Inferior parietal cortex (tissue), 1 donor: ENCODE data around the gene TTC31.
"Not testable (repeated sequence)": the region's sequence is repeated elsewhere in the genome, so short reads cannot be mapped to it uniquely, and the experiment has no call there.

ENCODE experiments used
- DNase-seq: peaks from one replicate; pipeline ENCODE4 v3.0.0-alpha.2; 2016; ENCODE audit errors: extremely low spot score

TTC31 gene

DNA sequence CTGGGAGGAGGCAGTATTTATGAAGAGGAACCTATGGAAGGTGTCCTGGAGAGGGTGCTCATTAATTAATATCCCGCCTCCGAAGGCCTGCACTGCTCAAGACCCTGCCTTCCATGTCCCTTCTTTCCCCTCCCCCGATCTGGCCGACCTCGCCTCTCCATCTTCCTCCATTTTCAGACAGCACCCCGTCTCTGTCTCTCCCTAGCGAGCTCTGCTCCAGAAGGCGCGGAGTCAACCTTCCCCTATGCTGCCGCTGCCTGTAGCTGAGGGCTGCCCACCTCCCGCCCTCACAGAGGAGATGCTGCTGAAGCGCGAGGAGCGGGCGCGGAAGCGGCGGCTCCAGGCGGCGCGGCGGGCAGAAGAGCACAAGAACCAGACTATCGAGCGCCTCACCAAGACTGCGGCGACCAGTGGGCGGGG, 25.7 kb upstream of the TTC31 start:
- DNase-seq = no peak

DNA sequence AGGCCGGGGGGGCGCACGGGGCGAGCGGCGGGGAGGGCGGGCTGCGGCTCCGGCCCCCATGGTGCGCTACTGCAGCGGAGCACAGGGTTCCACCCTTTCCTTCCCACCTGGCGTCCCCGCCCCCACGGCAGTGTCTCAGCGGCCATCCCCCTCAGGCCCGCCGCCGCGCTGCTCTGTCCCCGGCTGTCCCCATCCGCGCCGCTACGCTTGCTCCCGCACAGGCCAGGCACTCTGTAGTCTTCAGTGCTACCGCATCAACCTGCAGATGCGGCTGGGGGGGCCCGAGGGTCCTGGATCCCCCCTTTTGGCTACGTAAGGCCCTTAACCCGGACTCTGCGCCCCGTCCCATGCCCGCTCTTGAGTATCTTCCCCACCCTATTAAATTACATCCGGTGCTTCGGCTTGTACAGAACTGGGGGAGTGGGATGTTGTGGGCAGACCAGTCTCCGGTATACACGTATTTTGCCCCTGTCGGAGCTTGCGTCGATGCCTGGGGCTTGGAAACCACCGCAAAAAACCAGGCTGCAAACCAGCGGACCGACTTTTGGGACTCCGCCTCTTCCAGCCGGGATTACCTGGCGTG, 25.2 kb upstream of the TTC31 start:
- DNase-seq = no peak

GRCh38 chr2:74458132-74458937, 24.5 kb upstream of the TTC31 start, which contains the start of gene WBP1:
Gene WBP1, plus strand, starts transcription at chr2:74458438. Its CDS starts 165 bp downstream, at chr2:74458603.
- peak; percentile 100 for DNase-seq

GRCh38 chr2:74458938-74459363, 23.9 kb upstream of the TTC31 start:
- DNase-seq = no peak

DNA sequence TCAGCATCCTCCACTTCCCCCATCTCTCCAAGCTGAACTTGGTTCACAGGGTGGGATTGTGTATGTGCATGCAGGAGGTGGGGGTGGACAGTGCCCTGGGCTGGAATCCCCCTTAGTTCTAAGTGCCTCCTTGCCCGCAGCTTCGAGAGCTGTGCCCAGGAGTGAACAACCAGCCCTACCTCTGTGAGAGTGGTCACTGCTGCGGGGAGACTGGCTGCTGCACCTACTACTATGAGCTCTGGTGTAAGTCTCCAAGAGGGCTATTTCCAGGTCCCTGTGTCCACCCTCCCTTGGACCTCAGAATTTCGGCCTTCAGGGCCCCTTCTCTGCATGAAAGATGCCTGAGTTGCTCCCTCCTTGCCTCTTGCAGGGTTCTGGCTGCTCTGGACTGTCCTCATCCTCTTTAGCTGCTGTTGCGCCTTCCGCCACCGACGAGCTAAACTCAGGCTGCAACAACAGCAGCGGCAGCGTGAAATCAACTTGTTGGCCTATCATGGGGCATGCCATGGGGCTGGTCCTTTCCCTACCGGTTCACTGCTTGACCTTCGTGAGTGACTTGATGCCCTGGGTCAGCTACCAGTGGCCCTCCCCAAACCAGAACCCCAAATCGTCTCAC, 23.3 kb upstream of the TTC31 start:
- not testable (repeated sequence) for DNase-seq

- not testable (repeated sequence) for DNase-seq
These were observed 22.7 kb upstream of the TTC31 start for GRCh38 chr2:74460187-74460586.

GRCh38 chr2:74461187-74462053, 21.5 kb upstream of the TTC31 start:
- DNase-seq = no peak

DNA sequence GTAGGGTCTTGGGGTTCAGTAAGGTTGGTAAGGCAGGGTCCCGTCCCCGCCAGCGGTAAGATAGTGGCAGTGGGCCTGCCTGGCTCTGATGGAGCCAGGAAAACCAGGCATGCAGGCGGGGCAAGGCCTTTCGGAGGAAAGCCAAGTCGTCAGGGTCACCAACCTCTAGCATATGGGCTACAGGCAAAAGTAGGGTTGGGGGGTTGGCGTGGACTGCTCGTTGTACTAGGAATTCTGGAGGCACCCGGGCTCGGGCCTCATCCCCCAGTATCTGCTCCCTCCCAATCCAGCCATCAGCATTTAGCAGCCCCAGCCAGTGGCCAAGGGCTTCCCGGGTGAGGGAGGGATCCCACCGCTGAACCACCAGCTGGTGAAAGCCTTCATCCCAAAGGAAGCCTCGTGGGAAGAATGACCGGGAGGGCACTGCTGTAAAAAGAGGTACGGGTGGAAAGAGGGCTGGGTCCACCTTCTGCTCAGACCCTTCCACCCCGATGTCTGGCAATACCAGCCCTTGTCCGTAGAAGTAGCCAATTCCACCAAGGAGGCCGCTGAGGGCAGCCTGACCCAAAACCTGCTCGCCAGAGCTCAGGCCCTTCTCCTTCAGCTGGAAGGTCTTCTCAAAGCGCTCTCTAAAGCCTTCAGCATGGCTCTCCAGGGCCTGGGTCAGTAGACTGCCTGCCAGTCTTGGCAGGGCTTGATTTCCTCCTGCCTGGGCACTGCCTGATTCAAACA, 20.7 kb upstream of the TTC31 start:
- DNase-seq = no peak

DNA sequence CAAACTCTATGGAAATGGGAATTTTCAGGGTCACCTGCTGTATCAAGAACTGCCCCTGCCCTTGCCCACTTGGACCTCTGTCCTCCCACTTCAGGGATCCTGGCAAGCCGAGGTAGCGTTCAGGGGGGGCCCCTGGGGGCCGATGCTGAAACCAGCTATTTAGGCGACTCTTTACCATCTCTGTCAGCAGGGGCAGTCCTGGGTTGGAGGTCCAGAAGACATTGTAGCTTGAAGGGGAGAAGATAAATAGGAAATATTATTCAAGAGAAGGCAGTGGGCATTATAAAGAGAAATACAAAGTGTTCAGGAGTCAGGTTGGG, 20.1 kb upstream of the TTC31 start:
- no peak for DNase-seq

- DNase-seq = no peak
These were observed 18.5 kb upstream of the TTC31 start for GRCh38 chr2:74464406-74464805.

DNA sequence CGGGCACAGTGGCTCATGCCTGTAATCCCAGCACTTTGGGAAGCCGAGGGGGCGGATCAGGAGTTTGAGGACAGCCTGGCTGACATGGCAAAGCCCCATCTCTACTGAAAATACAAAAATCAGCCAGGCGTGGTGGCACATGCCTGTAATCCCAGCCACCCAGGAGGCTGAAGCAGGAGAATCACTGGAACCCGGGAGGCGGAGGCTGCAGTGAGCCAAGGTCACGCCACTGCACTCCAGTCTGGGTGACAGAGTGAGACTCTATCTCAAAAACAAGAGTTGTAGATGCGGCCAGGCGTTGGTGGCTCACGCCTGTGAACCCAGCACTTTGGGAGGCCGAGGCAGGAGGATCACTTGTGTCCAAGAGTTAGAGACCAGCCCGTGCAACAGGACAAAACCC, 12.1 kb upstream of the TTC31 start:
- DNase-seq = not testable (repeated sequence)

GRCh38 chr2:74471332-74472065, 11.4 kb upstream of the TTC31 start:
- DNase-seq = no peak

DNA sequence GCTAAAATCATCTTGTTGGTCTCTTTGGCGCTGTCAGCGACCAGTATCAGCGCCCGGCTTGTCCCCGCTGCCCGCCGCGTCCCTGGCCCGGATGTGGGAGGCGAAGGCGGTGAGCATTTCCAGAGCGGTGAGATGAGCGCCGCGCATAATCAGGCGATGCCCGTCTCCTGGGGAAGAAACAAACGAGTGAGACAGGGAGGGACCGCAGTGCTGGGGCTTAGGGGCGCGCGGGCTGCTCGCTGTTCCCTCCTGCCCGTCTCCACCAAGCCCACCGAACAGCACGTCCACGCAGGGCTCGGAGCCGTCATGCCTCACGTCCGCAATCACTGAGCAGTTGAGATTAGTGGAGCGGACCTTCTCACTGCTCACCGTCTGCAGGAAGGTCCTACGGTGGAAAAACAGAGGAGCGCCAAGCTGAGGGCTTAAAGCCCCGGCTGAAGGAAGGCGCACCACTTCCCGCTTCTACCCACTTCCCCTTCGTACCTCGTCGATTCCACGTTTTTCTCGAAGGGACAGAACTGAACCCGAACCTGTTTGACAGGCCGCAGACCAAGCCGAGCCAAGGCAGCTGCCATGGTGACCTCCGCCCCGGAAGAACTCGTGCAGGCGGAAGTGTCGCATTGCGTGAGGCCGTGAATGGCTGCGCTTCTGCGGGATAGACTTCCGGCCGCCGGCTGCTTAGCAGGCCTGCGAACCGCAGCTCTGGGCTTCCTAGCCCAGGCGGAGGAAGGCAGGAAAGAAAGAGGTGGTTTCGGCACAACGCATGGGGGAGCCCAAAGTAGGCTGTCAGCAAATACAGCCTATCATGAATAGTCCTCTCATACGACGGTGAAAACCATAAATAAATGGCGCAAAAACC, 10.6 kb upstream of the TTC31 start, which contains the start of gene MRPL53:
Gene MRPL53, minus strand, starts transcription at position 595 of the 859 bp plus-strand sequence. Its CDS starts 20 bp downstream, at position 575.
- DNase-seq = peak; percentile 97

DNA sequence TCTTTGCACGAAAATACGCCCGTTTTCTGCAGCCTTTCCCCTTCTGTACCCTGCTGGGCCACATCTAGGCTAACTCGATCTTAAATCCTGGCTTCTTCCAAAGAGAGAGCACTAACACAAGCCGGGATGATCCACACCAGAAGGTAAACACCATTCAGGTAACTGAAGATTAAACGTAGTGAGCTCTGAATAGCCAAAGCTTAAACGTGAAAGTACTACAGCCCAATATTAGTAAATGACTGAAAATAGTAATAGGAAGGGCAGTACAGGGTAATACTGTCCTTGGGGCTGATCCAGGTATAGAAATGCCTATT, 10.0 kb upstream of the TTC31 start:
- DNase-seq = no peak

GRCh38 chr2:74474481-74474880, 8.4 kb upstream of the TTC31 start:
- no peak for DNase-seq

GRCh38 chr2:74474899-74475298, 8.0 kb upstream of the TTC31 start:
- DNase-seq = no peak

DNA sequence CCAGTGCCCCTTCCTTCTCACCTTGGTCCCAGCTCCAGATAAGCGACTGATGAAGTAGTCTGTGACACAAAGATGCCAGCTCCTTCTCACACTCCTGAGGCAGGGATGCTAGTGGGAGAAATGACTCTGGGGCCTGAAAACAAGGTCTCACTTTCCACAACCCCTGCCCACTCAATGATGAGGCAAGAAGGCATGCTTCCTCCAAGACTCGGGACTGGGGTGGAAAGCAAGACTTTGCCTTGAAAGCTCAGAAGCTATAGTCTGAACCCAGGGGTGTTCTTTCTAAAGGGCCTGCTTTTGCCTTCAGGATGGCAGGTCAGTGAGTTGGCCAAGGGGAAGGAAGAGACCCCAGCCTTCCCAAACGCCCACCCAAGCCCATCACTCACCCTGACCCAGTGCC, 1.4 kb upstream of the TTC31 start:
- DNase-seq = no peak

DNA sequence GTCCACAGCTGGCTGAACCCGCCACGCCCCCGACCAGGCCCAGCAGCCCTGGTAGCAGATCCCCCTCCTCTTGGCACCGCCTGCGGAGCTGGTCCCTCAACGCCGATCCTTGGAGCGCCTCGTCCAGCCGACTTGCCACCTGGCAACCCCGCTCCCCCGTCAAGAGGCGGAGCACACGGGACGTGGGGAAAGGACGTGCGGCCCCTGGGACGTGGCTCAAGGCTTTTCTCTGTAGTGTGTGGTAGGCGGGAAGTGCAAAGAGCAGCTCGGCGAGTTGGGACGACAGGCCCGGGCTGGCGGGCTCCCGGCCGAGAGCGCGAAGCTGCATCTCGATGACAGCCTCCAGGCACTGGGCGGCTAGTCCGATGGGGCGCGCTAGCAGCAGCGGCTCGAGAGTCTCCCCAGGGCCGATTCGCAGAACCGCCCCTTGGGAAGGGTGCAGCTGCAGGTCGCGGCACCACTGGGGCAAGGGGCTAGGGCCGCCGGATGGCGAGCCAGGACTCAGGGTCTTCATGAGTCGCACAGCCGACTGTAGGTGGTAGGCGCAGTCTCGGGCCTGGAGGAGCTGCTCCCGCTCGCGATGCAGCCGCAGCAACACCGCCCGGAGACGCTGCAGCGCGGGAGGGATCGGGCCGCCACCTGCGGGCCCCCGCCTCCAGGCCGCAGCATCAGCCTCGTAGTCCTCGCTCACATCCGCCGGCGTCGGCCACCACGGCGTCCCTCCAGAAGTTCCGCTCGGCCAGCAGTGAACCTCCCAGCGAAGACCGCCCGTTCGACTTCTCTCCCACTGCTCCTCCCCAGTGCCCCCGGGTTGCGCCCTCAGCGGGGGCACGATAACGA, 700 bp upstream of the TTC31 start:
- DNase-seq = no peak

DNA sequence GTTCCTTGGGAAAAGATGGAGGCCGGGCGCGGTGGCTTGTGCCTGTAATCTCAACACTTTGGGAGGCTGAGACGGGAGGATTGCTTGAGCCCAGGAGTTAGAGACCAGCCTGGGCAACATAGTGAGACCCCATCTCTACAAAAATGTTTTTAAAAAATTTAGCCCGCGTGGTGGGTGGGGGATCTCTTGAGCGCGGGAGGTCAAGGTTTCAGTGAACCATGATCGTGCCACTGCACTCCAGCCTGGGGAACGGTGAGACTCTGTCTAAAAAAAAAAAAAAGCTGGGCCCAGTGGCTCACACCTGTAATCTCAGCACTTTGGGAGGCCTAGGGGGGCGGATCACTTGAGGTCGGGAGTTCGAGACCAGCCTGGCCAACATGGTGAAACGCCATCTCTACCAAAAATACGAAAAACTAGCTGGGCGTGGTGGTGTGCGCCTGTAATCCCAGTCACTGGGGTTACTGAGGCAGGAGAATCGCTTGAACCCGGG, 839 bp downstream of the TTC31 start:
- DNase-seq = not testable (repeated sequence)
